Activated B cell treated with CpG ODN at 0.5 μM for 24 hours (primary cell): ENCODE data around the gene DNAH8. TPM values are rescaled to one million over a fixed set of nuclear protein-coding genes. Genes with fewer than 3 reads are reported as not detected.

Experiments
- ATAC-seq: fragments of 200-7000 bp; cut with Tn5 transposase; one replicate; pipeline ENCODE4 v1.10.0; 2021; ENCODE audit warnings: low read depth, mild to moderate bottlenecking, moderate library complexity
- CTCF ChIA-PET: fragments of 350-600 bp; sonication (Branson Sonifier 250); formaldehyde crosslinking; loops from one replicate; lab custom pipeline; 2021; ENCODE audit warnings: antibody characterized with exemption; lab: Charles Lee
- POLR2A ChIA-PET: fragments of 350-600 bp; sonication (Branson Sonifier 250); formaldehyde crosslinking; loops from one replicate; lab custom pipeline; 2021; ENCODE audit warnings: antibody characterized with exemption; lab: Charles Lee
- DNase-seq: peaks from one replicate; pipeline ENCODE4 v3.0.0; 2022
- H3K27ac Mint-ChIP-seq: one replicate; pipeline ENCODE4 v1.8.0; 2020; ENCODE audit warnings: mixed read lengths
- H3K27me3 Mint-ChIP-seq: one replicate; pipeline ENCODE4 v1.8.0; 2021; ENCODE audit warnings: mixed read lengths
- H3K36me3 Mint-ChIP-seq: one replicate; pipeline ENCODE4 v1.8.0; 2021; ENCODE audit warnings: low read depth, mixed read lengths
- H3K4me1 Mint-ChIP-seq: one replicate; pipeline ENCODE4 v1.8.0; 2021; ENCODE audit warnings: mixed read lengths
- H3K4me3 Mint-ChIP-seq: one replicate; pipeline ENCODE4 v1.8.0; 2020; ENCODE audit warnings: mild to moderate bottlenecking, mixed read lengths
- H3K9me3 Mint-ChIP-seq: one replicate; pipeline ENCODE4 v1.8.0; 2020; ENCODE audit warnings: mixed read lengths
- CTCF ChIP-seq: fragments of 200-600 bp; IDR thresholded peaks from one replicate; pipeline ENCODE4 v1.8.0; 2022; ENCODE audit warnings: antibody characterized with exemption, mild to moderate bottlenecking
- intact Hi-C: fragments of 100-400 bp; cut with micrococcal nuclease; formaldehyde crosslinking; loops from one replicate; pipeline ENCODE4 v1.15.1; 2024
- total RNA-seq: library from RNA; stranded (reverse); gene quantifications from 2 replicates; pipeline ENCODE4 v1.2.3, GENCODE V29; 2022

Gene DNAH8
- total RNA-seq, 1 donor from 2014 or later: 2.0 TPM

DNA sequence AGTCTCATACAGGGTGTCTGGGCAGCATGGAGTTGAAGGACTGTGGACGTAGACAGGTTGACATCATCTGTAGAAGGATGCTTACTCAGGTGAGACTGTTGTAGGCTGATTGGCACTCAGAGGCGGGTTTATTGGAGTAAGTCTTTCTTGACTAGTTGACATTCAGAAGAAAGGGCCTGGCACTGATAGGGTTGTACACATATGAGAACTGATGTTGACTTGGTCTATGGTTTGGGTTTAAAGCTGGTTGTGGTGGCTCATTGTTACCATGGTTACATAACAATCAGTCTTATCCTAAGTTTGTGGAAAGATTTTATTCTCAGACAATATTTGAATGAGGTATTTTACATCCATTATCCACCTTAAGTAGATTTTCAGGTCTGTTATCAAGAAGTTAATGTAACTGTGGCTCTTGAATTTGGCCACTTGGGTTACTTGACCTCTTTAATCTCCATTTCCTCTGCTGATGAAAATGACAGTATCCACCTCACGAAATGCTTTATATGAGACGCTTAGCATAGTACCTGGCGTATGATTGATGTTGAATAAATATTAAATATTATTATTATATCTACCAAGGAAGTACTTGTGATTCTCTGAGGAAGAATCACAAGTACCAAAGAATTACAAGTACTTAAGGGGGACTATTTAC lies 109.3 kb downstream of the DNAH8 start:
- peaks cover 4% of the 10 kb centered on the region for H3K36me3 Mint-ChIP-seq
- intact Hi-C loops: no loop called here
- ATAC-seq (no peak), DNase-seq (no peak)
- ChIA-PET CTCF (no interaction called here), POLR2A (no interaction called here)
- no peaks in the 10 kb centered on the region for H3K27me3 Mint-ChIP-seq
- no peak overlapping the region for H3K4me3 Mint-ChIP-seq
- no peak for TF ChIP-seq CTCF
- no peak overlapping the region for H3K27ac Mint-ChIP-seq
- peaks cover 6% of the 10 kb centered on the region for H3K9me3 Mint-ChIP-seq
- H3K4me1 Mint-ChIP-seq: no peaks in the 10 kb centered on the region

GRCh38 chr6:38827024-38827423 lies 111.9 kb downstream of the DNAH8 start:
- no peaks in the 10 kb centered on the region for H3K27me3 Mint-ChIP-seq
- no peak for DNase-seq
- no peak overlapping the region for H3K4me3 Mint-ChIP-seq
- no peak for ATAC-seq
- no peak overlapping the region for H3K27ac Mint-ChIP-seq
- peaks cover 11% of the 10 kb centered on the region for H3K9me3 Mint-ChIP-seq
- intact Hi-C loops: no loop called here
- H3K36me3 Mint-ChIP-seq: peaks cover 4% of the 10 kb centered on the region
- TF ChIP-seq CTCF: no peak
- CTCF ChIA-PET: no interaction called here
- no peaks in the 10 kb centered on the region for H3K4me1 Mint-ChIP-seq
- POLR2A ChIA-PET: no interaction called here

DNA sequence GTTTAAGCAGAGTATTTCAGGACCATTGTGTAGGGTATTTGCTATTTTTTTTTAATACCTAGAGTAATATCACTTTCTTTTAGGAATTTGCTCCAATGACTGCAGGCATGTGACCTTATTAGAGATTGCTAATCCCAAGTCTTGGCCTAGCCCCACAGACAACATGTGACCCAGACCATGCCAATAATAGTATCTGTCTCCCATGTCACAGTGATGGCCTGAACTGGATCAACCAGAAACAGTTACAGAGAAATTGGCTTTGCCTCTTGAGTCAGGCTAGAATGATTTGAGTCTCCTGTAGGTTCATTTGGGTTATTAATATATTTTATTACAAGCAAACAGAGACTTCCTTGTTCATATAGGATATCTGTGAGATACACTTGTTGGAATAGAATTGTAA lies 116.8 kb downstream of the DNAH8 start:
- POLR2A ChIA-PET: no interaction called here
- Mint-ChIP-seq H3K4me3 (no peak overlapping the region), H3K27me3 (no peaks in the 10 kb centered on the region), H3K36me3 (peaks cover 2% of the 10 kb centered on the region), H3K27ac (no peak overlapping the region), H3K4me1 (no peaks in the 10 kb centered on the region), H3K9me3 (peaks cover 11% of the 10 kb centered on the region)
- intact Hi-C loops: no loop called here
- no peak for DNase-seq
- TF ChIP-seq CTCF: no peak
- no peak for ATAC-seq
- CTCF ChIA-PET: no interaction called here

GRCh38 chr6:38833320-38833719 lies 118.2 kb downstream of the DNAH8 start:
- Mint-ChIP-seq H3K36me3 (peaks cover 2% of the 10 kb centered on the region), H3K4me1 (no peaks in the 10 kb centered on the region), H3K4me3 (no peak overlapping the region), H3K27ac (no peak overlapping the region), H3K27me3 (no peaks in the 10 kb centered on the region), H3K9me3 (peaks cover 11% of the 10 kb centered on the region)
- ChIA-PET CTCF (no interaction called here), POLR2A (no interaction called here)
- TF ChIP-seq CTCF: no peak
- intact Hi-C loops: no loop called here
- ATAC-seq (no peak), DNase-seq (no peak)

- H3K4me1 Mint-ChIP-seq: no peaks in the 10 kb centered on the region
- POLR2A ChIA-PET: no interaction called here
- H3K36me3 Mint-ChIP-seq: no peaks in the 10 kb centered on the region
- no peaks in the 10 kb centered on the region for H3K9me3 Mint-ChIP-seq
- H3K27ac Mint-ChIP-seq: no peak overlapping the region
- no peaks in the 10 kb centered on the region for H3K27me3 Mint-ChIP-seq
- no peak for ATAC-seq
- no peak for TF ChIP-seq CTCF
- intact Hi-C loops: no loop called here
- DNase-seq: no peak
- H3K4me3 Mint-ChIP-seq: no peak overlapping the region
- CTCF ChIA-PET: no interaction called here
Measured at GRCh38 chr6:38836585-38836984, 121.5 kb downstream of the DNAH8 start.
